Measurements from ENCODE around the gene CAMKMT. TPM values are rescaled to one million over a fixed set of nuclear protein-coding genes. Genes with fewer than 3 reads are reported as not detected.

Gene CAMKMT
- polyA plus RNA-seq, 4 donors = 10.8 to 15.8 (median 12.8) TPM

DNA sequence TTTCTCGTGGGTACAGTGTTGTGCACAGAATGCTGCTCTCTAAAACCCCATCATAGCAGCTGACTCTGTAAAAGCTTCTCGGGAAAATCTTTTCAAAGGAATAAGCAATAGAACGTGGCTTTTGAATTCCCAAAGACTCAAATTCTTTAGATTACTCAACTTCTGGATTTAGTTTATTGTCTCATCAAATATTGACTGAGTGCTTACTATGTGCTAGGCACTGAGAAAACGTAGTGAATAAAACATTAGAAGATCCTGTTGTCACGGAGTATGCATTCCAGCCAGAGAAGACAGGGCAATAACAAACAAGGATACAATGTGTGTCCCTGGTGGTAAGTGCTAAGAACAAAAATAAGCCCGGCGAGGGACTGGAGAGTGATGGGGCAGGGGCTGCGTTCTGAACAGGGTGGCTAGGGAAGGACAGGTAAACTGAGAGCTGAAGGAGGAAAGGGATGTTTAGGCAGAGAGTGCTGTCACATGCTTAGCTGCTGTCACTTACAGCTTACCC lies 401.6 kb downstream of the CAMKMT start:
- DNase-seq (ENCODE audit: low read depth in 4 of 4, low spot score in 2 of 4) = no peak

- no peak for DNase-seq (ENCODE audit: low read depth in 4 of 4, low spot score in 2 of 4)
These were observed 404.5 kb downstream of the CAMKMT start for GRCh38 chr2:44766220-44766619.

DNA sequence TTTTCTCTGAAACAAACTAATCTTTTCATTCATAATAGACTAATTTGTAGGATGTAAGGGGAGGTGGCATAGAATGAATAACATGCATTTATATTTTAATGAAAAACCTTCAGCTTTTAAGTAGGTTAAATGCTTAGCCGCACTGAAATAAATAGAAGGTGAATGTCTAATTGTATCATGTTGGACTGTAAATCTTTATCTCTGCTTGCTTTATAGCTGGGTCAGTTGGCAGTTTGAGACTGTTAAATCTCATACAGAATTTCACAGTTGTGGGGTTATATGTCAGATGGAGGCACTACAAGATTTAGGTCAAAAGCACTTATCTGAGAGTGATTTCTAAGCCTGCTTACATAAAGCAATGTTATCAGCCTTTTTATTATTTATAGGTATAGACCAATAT lies 405.0 kb downstream of the CAMKMT start:
- DNase-seq (ENCODE audit: low read depth in 4 of 4, low spot score in 2 of 4) = no peak

GRCh38 chr2:44767691-44768090 lies 405.9 kb downstream of the CAMKMT start:
- no peak for DNase-seq (ENCODE audit: low read depth in 4 of 4, low spot score in 2 of 4)

GRCh38 chr2:44768438-44769236 lies 406.9 kb downstream of the CAMKMT start:
- DNase-seq (ENCODE audit: low read depth in 4 of 4, low spot score in 2 of 4) = no peak

GRCh38 chr2:44769349-44770011 lies 407.7 kb downstream of the CAMKMT start:
- DNase-seq (ENCODE audit: low read depth in 4 of 4, low spot score in 2 of 4) = no peak

GRCh38 chr2:44770221-44771195 lies 408.8 kb downstream of the CAMKMT start:
- DNase-seq (ENCODE audit: low read depth in 4 of 4, low spot score in 2 of 4) = no peak

DNA sequence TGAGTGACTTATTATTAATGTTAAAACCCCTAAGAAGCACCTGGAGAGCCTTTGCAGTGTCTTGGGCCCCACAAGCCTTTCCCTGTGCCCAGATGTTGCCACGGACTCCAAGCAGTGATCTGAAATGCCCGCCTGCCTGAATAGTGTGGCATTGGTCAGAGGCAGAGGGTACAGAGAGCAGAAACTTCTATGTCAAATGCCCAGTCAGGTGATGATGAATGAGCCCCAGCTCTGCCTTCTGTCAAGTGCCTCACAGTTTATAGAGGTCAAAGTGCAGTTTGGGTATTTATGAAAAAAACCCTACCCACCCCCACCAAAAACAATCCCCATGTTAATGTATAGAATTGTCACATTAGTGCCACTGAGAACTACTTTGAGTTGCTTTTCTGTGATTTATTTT lies 409.8 kb downstream of the CAMKMT start:
- no peak for DNase-seq (ENCODE audit: low read depth in 4 of 4, low spot score in 2 of 4)

GRCh38 chr2:44772131-44772530 lies 410.4 kb downstream of the CAMKMT start:
- no peak for DNase-seq (ENCODE audit: low read depth in 4 of 4, low spot score in 2 of 4)

- no peak for DNase-seq (ENCODE audit: low read depth in 4 of 4, low spot score in 2 of 4)
These were observed 411.1 kb downstream of the CAMKMT start for GRCh38 chr2:44772669-44773378.

DNA sequence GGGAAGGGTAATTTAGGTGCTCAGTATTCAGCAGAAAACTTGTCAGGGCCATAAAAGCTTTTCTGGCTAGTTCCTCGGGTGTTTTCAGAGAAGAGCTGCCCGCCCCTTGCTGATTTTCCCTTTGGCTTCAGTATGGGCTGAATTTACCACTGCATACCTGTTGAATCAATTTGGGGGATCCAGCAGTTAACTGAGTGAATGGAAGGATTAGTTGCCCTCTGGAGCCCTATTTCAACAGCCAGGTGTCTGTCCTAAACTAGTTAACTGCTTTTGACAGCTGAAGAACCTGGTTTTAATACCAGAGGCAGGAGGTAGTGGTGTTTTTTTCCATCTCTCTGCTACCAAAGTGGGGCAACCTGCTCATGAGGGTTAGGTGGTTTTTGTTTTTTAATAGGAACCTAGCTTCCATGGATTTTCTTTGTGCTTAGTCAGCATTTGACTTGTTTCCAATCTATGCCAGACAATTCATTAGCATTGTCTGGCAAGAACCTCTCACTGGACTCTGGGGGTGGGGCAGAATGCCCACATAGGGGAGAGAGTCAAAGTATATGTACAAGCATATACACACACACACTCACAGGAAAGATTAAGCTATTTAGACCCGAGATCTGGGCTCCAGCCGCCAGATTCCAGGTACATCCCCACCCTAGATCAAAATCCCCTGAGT lies 413.2 kb downstream of the CAMKMT start:
- no peak for DNase-seq (ENCODE audit: low read depth in 4 of 4, low spot score in 2 of 4)

- no peak for DNase-seq (ENCODE audit: low read depth in 4 of 4, low spot score in 2 of 4)
These were observed 415.3 kb downstream of the CAMKMT start for GRCh38 chr2:44777036-44777435.

DNA sequence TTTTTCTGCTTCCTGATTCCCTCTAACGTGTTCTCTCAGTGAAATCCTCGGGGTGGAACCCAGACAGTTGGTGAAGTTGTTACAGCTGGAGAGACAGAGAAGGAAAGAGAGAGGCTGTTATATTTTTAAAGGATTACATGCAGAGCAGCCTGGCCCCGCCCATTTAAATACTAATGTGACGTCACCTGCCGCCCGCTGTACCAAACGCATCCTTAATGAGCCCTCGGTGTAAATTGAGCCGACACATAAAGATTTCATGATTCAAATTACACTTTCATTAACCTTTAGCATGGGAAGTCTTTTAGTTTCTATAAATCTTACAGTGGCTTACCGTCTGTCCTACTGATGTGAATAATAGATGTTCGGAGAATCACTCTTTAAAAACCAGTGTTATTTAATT lies 415.8 kb downstream of the CAMKMT start:
- DNase-seq (ENCODE audit: low read depth in 4 of 4, low spot score in 2 of 4) = no peak

DNA sequence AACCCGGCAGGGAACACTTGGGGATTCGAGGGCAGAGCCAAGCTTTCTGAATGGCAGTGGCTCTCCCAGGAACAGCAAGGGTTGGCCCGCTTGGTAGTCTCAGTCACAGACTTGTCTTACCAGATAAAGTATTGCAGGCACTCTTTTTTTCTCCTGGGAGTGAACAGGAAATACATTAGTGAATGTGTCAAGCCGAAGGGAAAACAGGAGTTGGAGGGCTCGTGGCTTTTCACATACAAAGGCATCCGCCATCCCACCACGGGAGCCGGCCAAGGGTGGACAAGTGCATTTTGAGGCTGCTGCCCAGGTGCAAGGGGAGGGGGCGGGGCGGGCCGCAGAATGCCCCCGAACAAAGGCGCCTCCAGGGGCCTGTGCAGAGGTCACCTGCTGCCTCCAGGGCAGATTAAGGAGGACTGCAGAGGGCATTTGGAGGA lies 416.5 kb downstream of the CAMKMT start:
- no peak for DNase-seq (ENCODE audit: low read depth in 4 of 4, low spot score in 2 of 4)

DNA sequence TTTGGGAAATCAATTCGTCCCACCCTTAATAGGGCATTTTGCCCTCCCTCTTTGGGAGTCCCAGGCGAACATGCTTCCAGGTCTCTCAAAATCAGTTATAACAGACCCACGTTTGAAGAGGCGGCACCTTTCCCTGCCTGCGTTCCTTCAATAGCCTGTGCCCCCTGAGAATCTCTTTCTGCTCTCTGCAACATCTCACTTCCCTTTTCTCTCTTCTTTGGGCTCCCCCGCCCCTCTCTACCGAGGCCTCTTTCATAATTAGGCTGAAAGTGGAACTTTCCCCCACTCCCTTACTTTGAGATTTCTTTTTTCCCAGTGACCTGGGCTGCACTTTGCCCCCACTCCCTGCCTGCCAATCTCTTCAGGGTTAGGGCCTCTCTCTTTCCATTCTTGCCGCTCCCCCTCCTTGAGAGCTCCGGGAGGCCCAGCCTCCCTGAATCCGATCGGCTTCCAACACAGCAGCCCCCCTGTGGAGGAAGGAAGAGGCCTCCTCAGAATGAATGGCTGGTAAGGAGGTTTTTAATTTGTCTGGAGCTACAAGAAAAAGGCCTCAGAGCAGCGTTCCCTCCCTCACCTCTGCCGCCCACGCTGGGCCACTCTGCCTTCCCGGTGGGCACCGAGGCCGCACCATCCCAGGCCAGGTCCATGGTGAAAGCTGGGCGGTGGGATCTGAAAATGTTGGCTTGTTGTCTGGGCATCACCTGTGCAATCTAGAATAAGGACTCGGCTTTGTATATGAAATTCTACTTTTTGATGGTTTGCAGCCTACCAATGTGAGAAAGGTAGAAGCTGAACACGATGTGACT lies 417.1 kb downstream of the CAMKMT start:
- no peak for DNase-seq (ENCODE audit: low read depth in 4 of 4, low spot score in 2 of 4)

GRCh38 chr2:44779793-44780192 lies 418.0 kb downstream of the CAMKMT start:
- no peak for DNase-seq (ENCODE audit: low read depth in 4 of 4, low spot score in 2 of 4)

DNA sequence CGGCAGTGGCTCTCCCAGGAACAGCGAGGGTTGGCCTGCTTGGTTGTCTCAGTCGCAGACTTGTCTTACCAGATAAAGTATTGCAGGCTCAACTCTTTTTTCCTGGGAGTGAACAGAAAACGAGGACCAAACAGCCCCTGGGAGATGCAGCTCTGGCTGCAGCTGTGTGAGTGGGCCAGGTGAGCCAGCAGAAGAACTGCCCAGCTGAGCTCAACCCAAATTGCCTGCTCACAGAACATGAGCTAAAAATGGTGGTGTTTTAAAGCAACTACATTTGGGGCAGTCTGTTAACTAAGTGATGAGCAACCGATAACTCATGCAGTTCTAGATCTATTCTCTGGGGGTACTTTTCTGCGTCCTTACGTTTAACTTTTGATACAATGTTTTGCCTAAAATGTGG lies 418.7 kb downstream of the CAMKMT start:
- DNase-seq (ENCODE audit: low read depth in 4 of 4, low spot score in 2 of 4) = no peak

DNA sequence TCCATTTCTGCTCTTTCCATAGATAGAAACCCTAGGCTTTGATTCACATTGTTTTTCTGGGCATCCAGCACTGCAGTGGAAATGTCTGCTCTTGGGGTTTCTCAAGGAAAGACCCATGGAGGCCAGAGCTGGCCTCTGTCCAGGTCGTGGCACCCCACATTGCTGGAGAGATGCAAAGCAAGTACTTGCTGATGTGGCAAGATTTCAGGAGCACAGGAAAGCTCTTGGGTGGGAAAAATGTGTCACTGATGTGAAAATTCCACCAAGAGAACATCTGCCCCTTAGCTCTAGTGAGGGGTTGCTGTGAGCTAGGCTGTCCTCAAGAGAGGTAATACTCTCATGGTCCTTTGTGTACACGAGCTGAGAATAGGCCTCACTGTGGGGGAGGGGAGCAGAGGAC lies 423.7 kb downstream of the CAMKMT start:
- DNase-seq (ENCODE audit: low read depth in 4 of 4, low spot score in 2 of 4) = no peak

Data from left renal cortex interstitium (tissue), 4 donors.